ENCODE results near the gene HIC1. TPM values are rescaled to one million over a fixed set of nuclear protein-coding genes. Genes with fewer than 3 reads are reported as not detected.

HIC1 gene
- total and polyA plus RNA-seq, 9 of the 15 experiments (the other 6 are each of a cell fraction or from before 2014, with no cell fraction given): 0.01 to 2.5 (median 0.18) TPM

GRCh38 chr17:2090210-2090641, 35.3 kb downstream of the HIC1 start (continued):
- TF ChIP-seq ZNF76 (CRISPR knock-in tag; IDR thresholded peaks at IDR 0.05; ENCODE audit: borderline replicate concordance) (no peak), ZNF431 (CRISPR knock-in tag; IDR thresholded peaks at IDR 0.05) (no peak), PRMT5 (CRISPR knock-in tag; IDR thresholded peaks at IDR 0.05) (no peak), SRSF3 (IDR thresholded peaks at IDR 0.05; ENCODE audit: insufficient read depth, low read length) (no peak), ZBTB1 (CRISPR knock-in tag; IDR thresholded peaks at IDR 0.05; ENCODE audit: borderline replicate concordance, low read depth) (no peak), ZSCAN29 (IDR thresholded peaks at IDR 0.05) (no peak), TSHZ1 (CRISPR knock-in tag; IDR thresholded peaks at IDR 0.05) (no peak), ZNF395 (CRISPR knock-in tag; IDR thresholded peaks at IDR 0.05) (no peak), HMGXB4 (CRISPR knock-in tag; IDR thresholded peaks at IDR 0.05) (no peak)

Measured in K562 (cell line).